Measurements from ENCODE around the gene OTOS.

The OTOS gene

GRCh38 chr2:240112914-240113690, 27.4 kb downstream of the OTOS start:
- DNase-seq (ENCODE audit: low spot score) (no peak), ATAC-seq (ENCODE audit: low read depth) (no peak)
- H3K27ac ChIP-seq (ENCODE audit: poor library complexity, severe bottlenecking): no peak overlapping the region
- H3K27me3 ChIP-seq (ENCODE audit: insufficient read depth, poor library complexity, severe bottlenecking): peaks cover 33% of the 10 kb centered on the region
- TF ChIP-seq CTCF (IDR thresholded peaks at IDR 0.05; ENCODE audit: poor library complexity, severe bottlenecking): no peak
- H3K36me3 ChIP-seq (ENCODE audit: low read depth): no peaks in the 10 kb centered on the region
- H3K4me3 ChIP-seq (ENCODE audit: severe bottlenecking): no peak overlapping the region
- no peaks in the 10 kb centered on the region for H3K9me3 ChIP-seq (ENCODE audit: severe bottlenecking)
- H3K4me1 ChIP-seq (ENCODE audit: insufficient read depth, poor library complexity, severe bottlenecking): no peaks in the 10 kb centered on the region

- H3K27me3 ChIP-seq (ENCODE audit: insufficient read depth, poor library complexity, severe bottlenecking): peaks cover 28% of the 10 kb centered on the region
- no peaks in the 10 kb centered on the region for H3K4me1 ChIP-seq (ENCODE audit: insufficient read depth, poor library complexity, severe bottlenecking)
These were observed 29.2 kb downstream of the OTOS start for GRCh38 chr2:240111253-240111652.

DNA sequence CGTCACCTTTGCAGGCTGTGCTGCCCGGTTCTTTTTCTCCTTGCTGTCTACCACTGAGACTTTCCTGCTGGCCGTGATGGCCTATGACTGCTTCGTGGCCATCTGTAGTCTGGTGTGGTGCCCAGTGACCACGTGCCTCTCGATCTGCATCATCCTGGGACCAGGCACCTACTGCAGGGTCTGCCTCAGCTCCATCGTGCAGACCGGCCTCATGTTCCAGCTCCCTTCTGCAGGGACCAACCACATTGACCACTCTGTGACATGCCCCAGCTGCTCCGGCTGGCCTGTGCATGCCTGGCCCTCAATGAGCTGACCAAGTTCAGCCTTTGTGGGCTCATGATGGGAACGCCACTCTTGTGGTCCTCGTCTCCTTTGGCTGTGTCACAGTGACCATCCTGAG, 31.1 kb downstream of the OTOS start:
- Histone ChIP-seq H3K9me3 (ENCODE audit: severe bottlenecking) (no peaks in the 10 kb centered on the region), H3K4me3 (ENCODE audit: severe bottlenecking) (no peak overlapping the region), H3K27ac (ENCODE audit: poor library complexity, severe bottlenecking) (no peak overlapping the region), H3K36me3 (ENCODE audit: low read depth) (no peaks in the 10 kb centered on the region), H3K4me1 (ENCODE audit: insufficient read depth, poor library complexity, severe bottlenecking) (no peaks in the 10 kb centered on the region), H3K27me3 (ENCODE audit: insufficient read depth, poor library complexity, severe bottlenecking) (peaks cover 18% of the 10 kb centered on the region)
- DNase-seq (ENCODE audit: low spot score) (no peak), ATAC-seq (ENCODE audit: low read depth) (no peak)
- no peak for TF ChIP-seq CTCF (IDR thresholded peaks at IDR 0.05; ENCODE audit: poor library complexity, severe bottlenecking)

More at GRCh38 chr2:240111253-240111652, 29.2 kb downstream of the OTOS start:
- Histone ChIP-seq H3K27ac (ENCODE audit: poor library complexity, severe bottlenecking) (no peak overlapping the region), H3K9me3 (ENCODE audit: severe bottlenecking) (no peaks in the 10 kb centered on the region), H3K36me3 (ENCODE audit: low read depth) (no peaks in the 10 kb centered on the region), H3K4me3 (ENCODE audit: severe bottlenecking) (no peak overlapping the region)
- ATAC-seq (ENCODE audit: low read depth) (no peak), DNase-seq (ENCODE audit: low spot score) (no peak)
- no peak for TF ChIP-seq CTCF (IDR thresholded peaks at IDR 0.05; ENCODE audit: poor library complexity, severe bottlenecking)

DNA sequence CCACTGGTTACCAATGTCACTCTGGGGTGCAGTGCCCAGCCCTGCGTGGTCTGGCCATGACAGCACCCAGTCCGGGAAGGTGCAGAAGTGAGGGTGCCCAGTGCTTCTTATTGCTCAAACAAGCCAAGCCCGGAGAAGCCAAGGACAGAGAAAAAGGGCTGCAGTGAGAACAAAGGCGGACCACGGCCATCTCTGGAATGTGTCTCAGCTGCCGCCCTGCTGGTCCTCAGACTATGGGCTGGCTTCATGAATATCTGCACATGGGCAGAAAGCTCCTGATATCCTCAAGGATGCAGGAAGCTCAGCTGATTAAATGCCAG, 33.0 kb downstream of the OTOS start:
- DNase-seq (ENCODE audit: low spot score): no peak
- no peak for ATAC-seq (ENCODE audit: low read depth)
- Histone ChIP-seq H3K4me1 (ENCODE audit: insufficient read depth, poor library complexity, severe bottlenecking) (no peaks in the 10 kb centered on the region), H3K27ac (ENCODE audit: poor library complexity, severe bottlenecking) (no peak overlapping the region), H3K9me3 (ENCODE audit: severe bottlenecking) (no peaks in the 10 kb centered on the region), H3K36me3 (ENCODE audit: low read depth) (no peaks in the 10 kb centered on the region), H3K4me3 (ENCODE audit: severe bottlenecking) (no peak overlapping the region), H3K27me3 (ENCODE audit: insufficient read depth, poor library complexity, severe bottlenecking) (peaks cover 31% of the 10 kb centered on the region)
- TF ChIP-seq CTCF (IDR thresholded peaks at IDR 0.05; ENCODE audit: poor library complexity, severe bottlenecking): no peak

GRCh38 chr2:240106765-240107476, 33.5 kb downstream of the OTOS start:
- peaks cover 30% of the 10 kb centered on the region for H3K27me3 ChIP-seq (ENCODE audit: insufficient read depth, poor library complexity, severe bottlenecking)
- no peaks in the 10 kb centered on the region for H3K9me3 ChIP-seq (ENCODE audit: severe bottlenecking)
- H3K27ac ChIP-seq (ENCODE audit: poor library complexity, severe bottlenecking): no peak overlapping the region
- H3K4me1 ChIP-seq (ENCODE audit: insufficient read depth, poor library complexity, severe bottlenecking): no peaks in the 10 kb centered on the region
- H3K36me3 ChIP-seq (ENCODE audit: low read depth): no peaks in the 10 kb centered on the region
- no peak for ATAC-seq (ENCODE audit: low read depth)
- no peak for TF ChIP-seq CTCF (IDR thresholded peaks at IDR 0.05; ENCODE audit: poor library complexity, severe bottlenecking)
- H3K4me3 ChIP-seq (ENCODE audit: severe bottlenecking): no peak overlapping the region
- no peak for DNase-seq (ENCODE audit: low spot score)
